Mucosa of descending colon (tissue), 3 donors: ENCODE measurements around the gene DDAH2. TPM values are rescaled to one million over a fixed set of nuclear protein-coding genes. Genes with fewer than 3 reads are reported as not detected.

Experiments used
- ATAC-seq: fragments of 200-7000 bp; cut with Tn5 transposase; one replicate; pipeline ENCODE4 v1.9.1; 2020; ENCODE audit warnings: mild to moderate bottlenecking, moderate library complexity
- DNase-seq, 3 donors: peaks; one replicate each; pipeline ENCODE4 v3.0.0-alpha.2; 2020
- H3K36me3 ChIP-seq: fragments of 200-600 bp; one replicate; pipeline ENCODE4 v1.8.0; 2021; ENCODE audit warnings: low read depth, mild to moderate bottlenecking
- H3K4me1 ChIP-seq: fragments of 200-600 bp; one replicate; pipeline ENCODE4 v1.8.0; 2021; ENCODE audit warnings: low read depth, mild to moderate bottlenecking
- H3K4me3 ChIP-seq: fragments of 200-600 bp; one replicate; pipeline ENCODE4 v1.8.0; 2021; ENCODE audit warnings: mild to moderate bottlenecking
- H3K9me3 ChIP-seq: fragments of 200-600 bp; one replicate; pipeline ENCODE4 v1.8.0; 2021; ENCODE audit warnings: mild to moderate bottlenecking
- CTCF ChIP-seq: fragments of 200-600 bp; IDR thresholded peaks from one replicate; pipeline ENCODE4 v1.8.0; 2022; ENCODE audit warnings: antibody characterized with exemption, mild to moderate bottlenecking
- intact Hi-C, 2 donors: fragments of 100-400 bp; cut with DNase I in 1 of 2; cut with micrococcal nuclease in 1 of 2; formaldehyde crosslinking; loops; one replicate each; pipeline versions ENCODE4 v1.11.0 to v1.11.1; 2022; cut with DNase I, micrococcal nuclease
- total RNA-seq, 3 donors: library from RNA; stranded (reverse); fragmentation: NEBNext Ultra II Directional in 2 of 3; extraction: Animal tissue kit (Norgen Biotek cat#: 25700) in 2 of 3; gene quantifications; one replicate each; pipeline versions ENCODE4 v1.2.1 to v1.2.4, GENCODE V29; 2021 to 2023
- donor health status: DM: no; HTN: no; CAD: no; lungs with moderate emphysema.
- donor health status: DM: no; HTN: no; CAD: no.
- donor health status: DM: no; HTN: yes; CAD: no.

The DDAH2 gene
- total RNA-seq, 3 donors from 2014 or later, result 56.1 to 152 (median 99.5) TPM

GRCh38 chr6:31775633-31776484 is 46.8 kb upstream of the DDAH2 start:
- H3K4me1 ChIP-seq, result peaks cover 34% of the 10 kb centered on the region
- ATAC-seq, result peak; percentile 4
- no peak overlapping the region for H3K4me3 ChIP-seq
- no peaks in the 10 kb centered on the region for H3K9me3 ChIP-seq
- TF ChIP-seq CTCF, result no peak
- H3K36me3 ChIP-seq, result no peaks in the 10 kb centered on the region
- peak in 1 of 3 donors; percentile 50 for DNase-seq
- intact Hi-C loops, result no loop called here

GRCh38 chr6:31775184-31775583 is 46.1 kb upstream of the DDAH2 start:
- ATAC-seq (peak; percentile 73), DNase-seq (peak in 2 of 3 donors; percentile 74 to 77)
- H3K36me3 ChIP-seq, result no peaks in the 10 kb centered on the region
- no peak for TF ChIP-seq CTCF
- no peaks in the 10 kb centered on the region for H3K9me3 ChIP-seq
- no peak overlapping the region for H3K4me3 ChIP-seq
- intact Hi-C loops, result no loop called here
- H3K4me1 ChIP-seq, result peaks cover 35% of the 10 kb centered on the region

DNA sequence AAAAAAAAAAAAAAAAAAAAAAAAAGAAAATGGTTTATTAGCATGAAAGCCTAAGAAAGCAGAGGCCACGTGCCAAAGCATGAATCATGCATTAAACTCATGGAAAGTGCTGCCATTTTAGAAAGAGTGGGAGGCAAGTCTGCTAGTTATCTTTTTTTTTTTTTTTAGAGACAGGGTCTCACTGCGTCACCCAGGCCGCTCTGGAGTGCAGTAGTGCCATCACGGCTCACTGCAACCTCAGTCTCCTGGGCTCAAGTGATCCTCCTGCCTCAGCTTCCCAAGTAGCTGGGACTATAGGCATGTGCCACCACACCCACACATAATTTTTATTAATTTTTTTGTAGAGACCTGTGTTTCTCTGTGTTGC is 42.9 kb upstream of the DDAH2 start:
- Histone ChIP-seq H3K4me1 (peaks cover 35% of the 10 kb centered on the region), H3K4me3 (no peak overlapping the region), H3K36me3 (no peaks in the 10 kb centered on the region), H3K9me3 (no peaks in the 10 kb centered on the region)
- TF ChIP-seq CTCF, result no peak
- intact Hi-C loops, result no loop called here
- ATAC-seq, result no peak
- no peak for DNase-seq

GRCh38 chr6:31770860-31771259 is 41.8 kb upstream of the DDAH2 start:
- Histone ChIP-seq H3K36me3 (no peaks in the 10 kb centered on the region), H3K4me1 (peaks cover 24% of the 10 kb centered on the region), H3K4me3 (no peak overlapping the region), H3K9me3 (no peaks in the 10 kb centered on the region)
- DNase-seq (no peak), ATAC-seq (no peak)
- intact Hi-C loops, result no loop called here
- TF ChIP-seq CTCF, result no peak

- Histone ChIP-seq H3K4me1 (peaks cover 14% of the 10 kb centered on the region), H3K4me3 (no peak overlapping the region), H3K9me3 (no peaks in the 10 kb centered on the region), H3K36me3 (no peaks in the 10 kb centered on the region)
- intact Hi-C loops, result no loop called here
- ATAC-seq (peak; percentile 91), DNase-seq (peak; percentile 89 to 95 (median 95))
- peak; percentile 68 for TF ChIP-seq CTCF
Observed at GRCh38 chr6:31769684-31770371, 40.7 kb upstream of the DDAH2 start.
